Stimulated activated CD8-positive, alpha-beta memory T cell treated with anti-CD3 and anti-CD28 coated beads, Interleukin-15, amount 100 ng/mL, for 1 hour (primary cell): Measurements from ENCODE around the gene THEMIS2.
A peak's percentile ranks its signal among the peaks of the same experiment; 100 is the strongest.
"Not testable (repeated sequence)": the region's sequence is repeated elsewhere in the genome, so short reads cannot be mapped to it uniquely, and the experiment has no call there.

ENCODE experiments used
- DNase-seq: peaks from one replicate; pipeline ENCODE4 v3.0.0-alpha.2; 2020; ENCODE audit warnings: low read depth

THEMIS2 gene

GRCh38 chr1:27863538-27863915 lies 8.8 kb upstream of the THEMIS2 start:
- DNase-seq = no peak

GRCh38 chr1:27864264-27864895 lies 8.0 kb upstream of the THEMIS2 start:
- DNase-seq = no peak

- no peak for DNase-seq
Measured at GRCh38 chr1:27865821-27866220, 6.5 kb upstream of the THEMIS2 start.

DNA sequence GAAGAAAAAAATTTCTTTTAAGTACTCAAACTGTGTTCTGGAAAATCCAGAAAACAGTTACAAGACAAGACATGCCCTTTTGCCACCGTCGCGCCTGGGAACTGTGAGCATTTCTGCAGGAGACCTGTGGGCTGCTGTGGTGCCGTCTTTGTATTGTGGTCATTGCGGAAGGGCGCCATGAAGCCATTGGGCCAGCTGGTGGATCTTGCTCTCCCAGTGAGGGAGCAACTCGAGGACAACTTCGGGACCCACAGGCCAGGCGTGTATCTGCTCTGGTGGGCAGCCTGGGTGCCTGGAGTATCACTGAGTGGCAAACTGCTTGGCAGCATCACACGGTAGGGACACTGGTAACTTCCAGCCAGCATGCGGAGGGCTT lies 3.8 kb upstream of the THEMIS2 start:
- no peak for DNase-seq

DNA sequence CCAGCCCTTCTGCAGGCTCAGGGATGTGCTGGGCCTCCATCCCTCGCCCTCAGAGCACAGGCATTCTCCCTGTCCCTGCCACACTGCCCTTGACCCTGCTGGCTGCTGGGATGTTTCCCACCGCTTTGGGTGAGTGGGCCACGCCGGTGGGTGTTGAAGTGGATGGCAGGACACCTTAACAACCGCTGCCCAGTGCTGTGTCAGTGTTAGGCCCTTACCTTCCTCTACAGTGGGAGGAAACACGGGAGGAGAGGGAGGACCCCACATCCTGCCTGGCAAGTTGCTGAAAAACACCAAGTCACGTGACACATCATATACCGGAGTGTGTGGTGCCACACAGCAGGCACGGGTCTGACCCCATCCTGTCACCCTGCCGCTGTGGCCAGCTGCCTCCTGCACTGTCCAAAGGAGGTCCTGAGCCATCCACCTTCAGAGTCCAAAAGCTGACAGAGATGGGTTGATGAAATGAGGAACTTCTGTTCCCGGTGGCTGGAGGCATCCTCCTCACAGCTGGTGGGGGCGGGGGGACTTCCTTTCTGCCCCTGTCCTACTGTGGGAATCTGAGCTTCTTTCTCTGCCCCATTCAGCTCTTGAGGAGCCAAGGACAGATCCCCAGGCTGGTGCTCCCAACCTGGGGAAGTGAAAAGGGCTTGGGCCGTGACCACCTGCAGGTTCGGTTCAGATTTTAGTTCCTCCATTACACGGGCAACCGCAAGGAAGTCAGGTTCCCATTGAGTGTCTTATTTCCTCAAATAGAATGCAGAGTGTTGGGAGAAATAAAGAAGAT lies 3.2 kb upstream of the THEMIS2 start:
- peak; percentile 38 for DNase-seq

GRCh38 chr1:27869719-27870085 lies 2.6 kb upstream of the THEMIS2 start:
- DNase-seq = no peak

GRCh38 chr1:27871076-27871475 lies 1.3 kb upstream of the THEMIS2 start:
- DNase-seq = not testable (repeated sequence)

DNA sequence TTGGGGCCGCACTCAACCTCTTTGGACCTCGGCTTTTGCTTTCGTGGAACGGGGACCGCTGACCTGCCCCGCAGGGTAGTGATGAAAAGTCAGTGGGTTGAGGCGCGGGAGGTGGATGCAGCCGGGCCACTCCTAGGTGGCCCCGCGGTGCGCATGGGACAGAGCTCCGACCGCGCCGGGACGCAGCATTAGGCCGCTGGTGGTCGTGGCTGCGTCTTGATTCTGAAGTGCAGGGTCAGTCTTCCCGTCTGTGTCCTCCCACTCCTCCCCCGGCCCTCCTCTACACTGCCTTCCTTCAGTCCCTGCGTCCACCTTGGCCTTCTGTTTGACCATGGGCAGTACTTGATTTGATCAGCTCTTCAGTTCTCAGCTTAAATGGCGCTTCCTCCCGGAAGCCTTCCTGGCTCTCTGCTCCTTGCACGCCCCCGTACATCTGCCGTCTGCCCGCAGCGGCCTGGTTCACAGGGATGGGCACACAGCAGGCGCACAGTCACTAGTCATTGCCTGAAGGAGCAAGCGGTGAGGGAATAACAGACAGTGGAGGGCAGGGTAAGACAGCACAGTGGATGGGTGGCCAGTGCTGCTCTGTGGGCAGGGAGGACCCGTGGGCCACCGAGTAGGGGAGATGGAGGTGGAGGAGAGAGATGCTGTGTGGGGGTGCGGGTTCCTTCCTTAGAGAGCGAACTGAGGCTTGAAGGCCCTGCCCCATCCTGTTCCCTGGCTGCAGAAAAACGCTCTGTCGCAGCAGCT lies 633 bp downstream of the THEMIS2 start:
- no peak for DNase-seq

DNA sequence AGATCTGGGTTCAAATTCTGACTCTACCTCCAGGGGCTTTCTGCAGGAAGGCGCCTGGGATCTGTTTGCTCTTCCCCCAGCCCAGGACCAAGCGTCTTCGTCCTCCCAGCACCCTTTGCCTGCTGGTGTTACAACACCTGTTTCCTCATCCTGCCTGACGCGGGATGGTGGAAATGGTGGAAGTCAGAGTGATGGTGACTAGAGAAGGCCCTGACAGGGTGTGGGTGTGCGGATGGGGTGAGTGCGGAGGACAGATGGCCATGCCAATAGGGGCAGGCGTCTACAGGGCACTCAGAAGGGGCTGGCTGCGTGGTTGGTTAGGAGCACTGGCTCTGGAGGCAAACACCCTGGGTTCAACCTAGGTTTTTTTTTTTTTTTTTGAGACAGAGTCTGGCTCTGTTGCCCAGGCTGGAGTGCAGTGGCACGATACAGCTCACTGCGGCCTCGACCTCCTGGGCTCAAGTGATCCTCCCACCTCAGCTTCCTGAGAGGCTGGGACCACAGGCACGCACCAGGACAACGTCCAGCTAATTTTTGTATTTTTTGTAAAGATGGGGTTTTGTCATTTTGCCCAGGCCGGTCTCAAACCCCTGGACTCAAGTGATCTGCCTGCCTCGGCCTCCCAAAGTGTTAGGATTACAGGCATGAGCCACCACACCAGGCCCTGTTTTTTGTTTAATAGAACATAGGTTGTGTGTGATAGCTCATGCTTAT lies 1.5 kb downstream of the THEMIS2 start:
- no peak for DNase-seq

DNA sequence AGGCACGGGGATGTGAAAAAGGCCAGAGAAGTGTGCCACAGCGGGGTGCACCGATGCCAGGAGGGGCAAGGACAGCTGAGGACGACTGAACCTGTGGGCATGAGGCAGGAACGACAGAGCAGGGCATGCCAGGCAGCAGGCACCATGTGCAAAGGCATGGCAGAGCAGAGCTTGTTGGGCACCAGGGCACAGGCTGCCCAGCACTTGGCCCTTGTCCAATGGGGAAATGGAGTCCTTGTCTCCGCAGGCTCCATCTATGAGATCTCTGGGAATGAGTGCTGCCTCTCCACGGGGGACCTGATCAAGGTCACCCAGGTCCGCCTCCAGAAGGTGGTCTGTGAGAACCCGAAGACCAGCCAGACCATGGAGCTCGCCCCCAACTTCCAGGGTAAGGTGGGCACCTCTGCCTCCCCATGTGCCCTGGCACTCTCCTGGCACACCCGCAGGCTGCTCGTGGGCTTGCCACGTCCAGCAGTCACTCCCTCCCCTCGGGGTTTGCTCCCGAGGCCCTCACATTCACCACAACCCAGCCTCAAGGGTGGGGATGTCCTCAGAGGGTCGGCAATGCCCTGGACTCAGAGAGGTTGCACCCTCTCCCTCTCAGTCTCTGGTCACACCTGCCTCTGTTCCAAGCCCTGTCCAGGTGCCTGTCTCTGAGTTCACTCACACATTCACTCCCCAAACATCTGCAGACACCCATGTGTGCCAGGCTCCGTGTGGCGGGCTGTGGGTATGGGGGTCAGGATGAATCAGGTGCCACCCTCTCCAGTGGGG lies 4.2 kb downstream of the THEMIS2 start:
- DNase-seq = no peak

- DNase-seq = no peak
Measured at GRCh38 chr1:27877115-27877416, 4.7 kb downstream of the THEMIS2 start.

DNA sequence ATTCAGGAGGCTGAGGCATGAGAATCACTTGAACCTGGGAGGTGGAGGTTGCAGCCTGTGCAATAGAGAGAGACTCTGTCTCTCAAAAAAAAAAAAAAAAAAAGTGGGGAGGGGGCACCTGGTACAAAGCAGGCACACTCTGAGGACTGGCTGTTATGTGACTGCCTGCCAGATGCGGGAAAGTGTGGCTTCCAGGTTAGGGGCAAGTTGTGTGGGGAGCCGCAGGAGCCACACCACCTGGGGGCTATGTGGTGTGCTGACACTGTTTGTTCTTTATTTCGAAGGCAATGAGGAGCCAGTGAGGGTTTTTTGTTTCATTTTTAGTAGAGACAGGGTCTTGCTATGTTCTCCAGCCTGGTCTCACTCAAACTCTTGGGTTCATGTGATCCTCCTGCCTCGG lies 5.7 kb downstream of the THEMIS2 start:
- DNase-seq = no peak

DNA sequence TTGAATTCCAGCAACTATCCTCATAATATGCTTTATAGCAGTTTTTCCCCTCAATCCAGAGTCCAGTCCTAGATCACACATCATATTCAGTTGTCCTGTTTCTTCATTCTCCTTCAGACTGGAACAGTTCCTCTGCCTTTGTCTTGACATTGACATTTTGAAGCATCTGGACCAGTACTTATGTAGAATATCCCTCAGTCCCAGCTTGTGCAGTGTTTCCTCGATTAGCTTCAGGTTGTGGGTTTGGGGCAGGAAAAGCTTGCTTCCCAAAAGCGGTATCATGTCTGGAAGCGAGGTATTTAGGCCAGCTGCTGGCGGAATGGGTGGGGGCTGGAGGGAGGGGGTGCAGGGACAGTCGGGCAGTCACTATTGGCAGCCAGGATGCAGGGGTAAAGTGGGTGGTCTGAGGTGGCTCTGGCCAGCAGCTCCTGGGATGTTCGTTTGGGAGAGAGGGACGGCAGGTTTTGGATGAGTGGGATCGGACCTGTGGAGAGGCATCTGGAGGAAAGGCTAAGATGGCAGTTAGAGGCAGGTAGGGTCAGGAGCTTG lies 6.5 kb downstream of the THEMIS2 start:
- no peak for DNase-seq

DNA sequence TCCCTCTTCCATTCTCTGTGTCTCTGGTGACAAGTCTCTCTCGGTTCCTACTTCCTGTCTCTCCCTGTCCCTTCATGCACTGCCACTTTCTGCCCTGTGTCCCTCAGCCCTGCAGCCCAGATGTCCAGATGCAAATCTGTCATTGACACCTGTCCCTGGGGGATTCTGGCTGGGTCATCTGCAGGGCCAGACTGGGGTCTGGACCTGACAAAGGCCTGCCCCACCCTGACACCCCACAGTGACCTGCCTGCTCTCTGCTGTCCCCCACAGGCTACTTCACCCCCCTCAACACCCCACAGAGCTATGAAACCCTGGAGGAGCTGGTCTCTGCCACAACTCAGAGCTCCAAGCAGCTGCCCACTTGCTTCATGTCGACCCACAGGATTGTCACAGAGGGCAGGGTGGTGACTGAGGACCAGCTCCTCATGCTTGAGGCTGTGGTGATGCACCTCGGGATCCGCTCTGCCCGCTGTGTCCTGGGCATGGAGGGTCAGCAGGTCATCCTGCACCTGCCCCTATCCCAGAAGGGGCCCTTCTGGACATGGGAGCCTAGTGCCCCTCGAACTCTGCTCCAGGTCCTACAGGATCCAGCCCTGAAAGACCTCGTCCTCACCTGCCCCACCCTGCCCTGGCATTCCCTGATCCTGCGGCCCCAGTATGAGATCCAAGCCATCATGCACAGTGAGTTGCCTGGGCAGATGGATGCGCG lies 7.2 kb downstream of the THEMIS2 start:
- DNase-seq = no peak

DNA sequence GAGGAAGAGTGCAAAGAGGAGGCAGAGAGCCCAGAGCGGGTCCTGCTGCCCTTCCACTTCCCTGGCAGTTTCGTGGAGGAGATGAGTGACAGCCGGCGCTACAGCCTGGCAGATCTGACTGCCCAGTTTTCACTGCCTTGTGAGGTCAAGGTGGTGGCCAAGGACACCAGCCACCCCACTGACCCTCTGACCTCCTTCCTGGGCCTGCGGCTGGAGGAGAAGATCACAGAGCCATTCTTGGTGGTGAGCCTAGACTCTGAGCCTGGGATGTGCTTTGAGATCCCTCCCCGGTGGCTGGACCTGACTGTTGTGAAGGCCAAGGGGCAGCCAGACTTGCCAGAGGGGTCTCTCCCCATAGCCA lies 10.2 kb downstream of the THEMIS2 start:
- no peak for DNase-seq

DNA sequence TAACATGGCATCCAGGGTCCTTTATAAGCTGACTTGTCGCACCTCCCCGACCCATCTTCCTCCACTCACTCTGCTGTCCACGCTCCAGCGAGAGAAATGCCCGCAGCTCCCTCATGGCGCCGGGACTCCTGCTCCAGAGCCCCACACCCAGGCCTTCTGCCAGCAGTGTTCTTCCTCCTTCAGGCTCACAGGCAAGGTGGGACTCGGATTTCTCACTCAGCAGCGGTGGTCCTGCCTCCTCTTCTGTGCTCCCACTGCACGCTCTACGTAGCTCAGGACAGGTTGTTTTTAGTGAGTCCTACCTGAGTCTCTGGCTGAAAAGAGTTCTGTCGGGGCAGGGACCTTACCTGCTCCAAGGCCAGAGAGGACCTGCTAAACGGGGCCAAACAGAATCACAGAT lies 11.2 kb downstream of the THEMIS2 start:
- no peak for DNase-seq

DNA sequence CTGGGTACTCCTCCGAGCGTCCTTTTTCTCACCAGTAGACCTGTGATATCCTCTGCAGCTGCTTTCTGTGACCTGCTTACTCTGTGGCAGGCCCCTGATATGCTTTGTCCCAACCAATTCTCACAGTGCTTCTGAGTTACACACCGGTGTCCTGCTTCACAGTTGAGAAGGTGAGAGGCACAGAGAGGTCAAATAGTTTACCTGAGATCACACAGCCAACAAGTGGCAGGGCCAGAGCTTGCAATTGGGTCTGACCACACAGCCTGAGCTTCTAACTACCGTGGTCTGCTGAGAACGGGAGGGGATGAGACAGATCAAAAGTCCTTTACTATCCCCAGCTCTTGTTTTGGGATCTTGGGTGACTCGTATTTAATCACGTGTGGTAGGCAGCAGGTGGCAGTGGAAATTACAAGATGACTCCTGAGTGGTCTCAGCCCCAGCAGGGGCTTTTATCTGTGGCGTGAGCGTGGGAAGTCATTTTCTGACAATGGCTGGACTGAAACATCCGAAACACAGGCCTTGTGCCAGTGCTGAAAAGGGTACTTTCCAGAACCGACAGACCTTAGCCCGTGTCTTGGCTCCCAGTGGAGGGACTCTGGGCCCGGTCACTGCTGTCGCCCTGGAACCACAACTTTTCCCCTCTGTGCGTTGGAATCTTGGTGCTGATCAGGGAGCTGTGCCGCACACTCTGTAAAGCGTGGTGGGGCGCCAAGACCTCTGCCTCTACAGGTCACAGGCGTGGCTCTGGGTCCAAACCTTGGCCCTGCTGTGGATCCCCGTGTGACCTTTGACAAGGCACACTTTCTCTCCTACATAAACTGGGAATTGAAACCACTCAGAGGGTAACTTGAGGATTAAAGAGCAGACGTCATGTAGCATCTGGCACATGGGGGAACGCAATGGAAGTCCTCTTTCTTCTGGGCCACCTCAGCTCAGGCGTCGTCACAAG lies 11.9 kb downstream of the THEMIS2 start:
- no peak for DNase-seq

DNA sequence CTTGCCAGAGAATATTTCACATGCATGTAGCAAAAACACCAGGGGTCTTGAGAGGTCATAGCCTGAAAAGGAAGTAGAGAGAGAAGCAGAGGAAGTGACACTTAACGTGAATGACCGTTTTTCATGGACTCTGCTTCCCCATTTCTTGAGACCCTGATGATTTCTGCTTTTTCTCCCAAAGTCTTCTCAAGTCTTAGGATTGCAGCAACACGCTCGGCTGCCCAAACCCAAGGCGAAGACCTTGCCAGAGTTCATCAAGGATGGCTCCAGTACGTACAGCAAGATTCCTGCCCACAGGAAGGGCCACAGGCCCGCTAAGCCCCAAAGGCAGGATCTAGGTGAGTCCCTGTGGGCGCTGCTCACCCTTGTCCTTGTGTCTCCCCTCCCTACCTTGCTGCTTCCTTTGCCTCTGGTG lies 12.8 kb downstream of the THEMIS2 start:
- no peak for DNase-seq

- DNase-seq = no peak
Measured at GRCh38 chr1:27885621-27886352, 13.4 kb downstream of the THEMIS2 start.
